Neural cell (in vitro differentiated cells): ENCODE measurements around the gene TMEM139. TPM values are rescaled to one million over a fixed set of nuclear protein-coding genes. Genes with fewer than 3 reads are reported as not detected.

Experiments used
- H2AFZ ChIP-seq: fragments of 200-600, 300-800 bp; sonication (generic), shearing (Covaris generic); 2 replicates; pipeline ENCODE4 v1.6.0; 2014; ENCODE audit warnings: low read depth, mild to moderate bottlenecking, antibody characterized with exemption, low read length, moderate library complexity
- H3F3A ChIP-seq: fragments of 200-600 bp; shearing (Covaris generic); 2 replicates; pipeline ENCODE4 v1.6.1; 2016; ENCODE audit warnings: mild to moderate bottlenecking, moderate library complexity, mixed read lengths, antibody characterized with exemption, low read length; ENCODE audit not compliant: insufficient read depth, poor library complexity, severe bottlenecking
- H3K27ac ChIP-seq: fragments of 200-600, 300-800 bp; sonication (generic), shearing (Covaris generic); 2 replicates; pipeline ENCODE4 v1.5.1; 2014; ENCODE audit warnings: mild to moderate bottlenecking, low read length, moderate library complexity
- H3K27me3 ChIP-seq: fragments of 300-800, 200-600 bp; sonication (generic), shearing (Covaris generic); 2 replicates; pipeline ENCODE4 v1.6.0; 2014; ENCODE audit warnings: mild to moderate bottlenecking, low read depth, low read length, moderate library complexity; ENCODE audit not compliant: insufficient read depth
- H3K36me3 ChIP-seq: fragments of 300-800, 200-600 bp; sonication (generic), shearing (Covaris generic); 2 replicates; pipeline ENCODE4 v1.5.1; 2014; ENCODE audit warnings: mild to moderate bottlenecking, antibody characterized with exemption, low read length, moderate library complexity; ENCODE audit not compliant: insufficient read depth
- H3K4me2 ChIP-seq: fragments of 300-800, 200-600 bp; sonication (generic), shearing (Covaris generic); 2 replicates; pipeline ENCODE4 v1.6.0; 2014; ENCODE audit warnings: mild to moderate bottlenecking, low read length
- H3K4me3 ChIP-seq: fragments of 300-800, 200-600 bp; sonication (generic), shearing (Covaris generic); 2 replicates; pipeline ENCODE4 v1.5.1; 2014; ENCODE audit warnings: mild to moderate bottlenecking, low read length, moderate library complexity
- H3K79me2 ChIP-seq: fragments of 200-600 bp; shearing (Covaris generic); replicated peaks from 2 replicates; pipeline ENCODE4 v1.6.0; 2014; ENCODE audit warnings: mild to moderate bottlenecking, low read length, moderate library complexity; ENCODE audit not compliant: insufficient read depth
- H3K9ac ChIP-seq: fragments of 300-800, 200-600 bp; sonication (generic), shearing (Covaris generic); 2 replicates; pipeline ENCODE4 v1.6.1; 2016; ENCODE audit warnings: mild to moderate bottlenecking, low read length, mixed read lengths
- H3K9me2 ChIP-seq: fragments of 200-600 bp; shearing (Covaris generic); 2 replicates; pipeline ENCODE4 v1.6.1; 2016; ENCODE audit warnings: mild to moderate bottlenecking, low read length, mixed read lengths; ENCODE audit not compliant: insufficient read depth
- H3K9me3 ChIP-seq: fragments of 200-600, 300-800 bp; sonication (generic), shearing (Covaris generic); 2 replicates; pipeline ENCODE4 v1.6.1; 2016; ENCODE audit warnings: mild to moderate bottlenecking, mixed run types, low read length, moderate library complexity, mixed read lengths
- H4K20me1 ChIP-seq: fragments of 200-600 bp; shearing (Covaris generic); 2 replicates; pipeline ENCODE4 v1.6.1; 2016; ENCODE audit warnings: mild to moderate bottlenecking, mixed run types; ENCODE audit not compliant: insufficient read depth
- CTCF ChIP-seq: fragments of 450-650 bp; IDR thresholded peaks from 2 replicates; pipeline ENCODE4 v1.5.1; 2014; ENCODE audit warnings: antibody characterized with exemption, mild to moderate bottlenecking, moderate library complexity; ENCODE audit not compliant: poor library complexity, severe bottlenecking
- EP300 ChIP-seq: fragments of 450-650 bp; conservative IDR thresholded peaks from 2 replicates; pipeline ENCODE4 v1.6.1; 2014; ENCODE audit warnings: antibody characterized with exemption, mild to moderate bottlenecking, moderate library complexity; ENCODE audit not compliant: poor library complexity, severe bottlenecking
- EZH2 ChIP-seq: fragments of 200-600, 300-800 bp; shearing (Covaris generic), sonication (generic); IDR thresholded peaks from 2 replicates; pipeline ENCODE4 v1.6.1; 2014; ENCODE audit warnings: antibody characterized with exemption, low read length, borderline replicate concordance, mild to moderate bottlenecking; ENCODE audit not compliant: insufficient read depth, poor library complexity, severe bottlenecking
- MXI1 ChIP-seq: fragments of 450-650 bp; conservative IDR thresholded peaks from 2 replicates; pipeline ENCODE4 v1.6.1; 2014; ENCODE audit warnings: antibody characterized with exemption, mild to moderate bottlenecking; ENCODE audit not compliant: poor library complexity, severe bottlenecking
- POLR2AphosphoS5 ChIP-seq: IDR thresholded peaks from 2 replicates; pipeline ENCODE4 v1.6.1; 2012
- RAD21 ChIP-seq: fragments of 450-650 bp; conservative IDR thresholded peaks from 2 replicates; pipeline ENCODE4 v1.6.1; 2014; ENCODE audit warnings: antibody characterized with exemption, mild to moderate bottlenecking, moderate library complexity
- REST ChIP-seq: IDR thresholded peaks from 2 replicates; pipeline ENCODE4 v1.6.1; 2012; ENCODE audit warnings: borderline replicate concordance
- SMC3 ChIP-seq: fragments of 450-650 bp; conservative IDR thresholded peaks from 2 replicates; pipeline ENCODE4 v1.6.1; 2014; ENCODE audit warnings: antibody characterized with exemption, mild to moderate bottlenecking, moderate library complexity; ENCODE audit not compliant: poor library complexity
- TAF1 ChIP-seq: IDR thresholded peaks from 2 replicates; pipeline ENCODE4 v1.6.1; 2012; ENCODE audit warnings: low read depth
- polyA plus RNA-seq: library from polyadenylated mRNA; depleted of rRNA; stranded (reverse); fragments of >200 nt; gene quantifications from 2 replicates; pipeline ENCODE4 v1.2.3, GENCODE V29; 2014

The TMEM139 gene
- polyA plus RNA-seq, 1 donor from 2014 or later, result not detected

GRCh38 chr7:143248761-143249354, 35.9 kb upstream of the TMEM139 start:
- Histone ChIP-seq H3K4me2 (no peak overlapping the region), H4K20me1 (no peaks in the 10 kb centered on the region)
- TF ChIP-seq TAF1, result no peak
- TF ChIP-seq REST, result no peak

GRCh38 chr7:143250199-143250598, 34.6 kb upstream of the TMEM139 start:
- Histone ChIP-seq H2AFZ (no peak overlapping the region), H3K4me3 (no peak overlapping the region), H3K27me3 (no peaks in the 10 kb centered on the region), H3K27ac (no peak overlapping the region), H3F3A (no peaks in the 10 kb centered on the region), H3K79me2 (no peaks in the 10 kb centered on the region), H3K9me3 (no peaks in the 10 kb centered on the region), H4K20me1 (no peaks in the 10 kb centered on the region), H3K9ac (no peak overlapping the region), H3K36me3 (no peaks in the 10 kb centered on the region), H3K9me2 (no peaks in the 10 kb centered on the region), H3K4me2 (no peak overlapping the region)
- TF ChIP-seq CTCF (no peak), TAF1 (no peak), EP300 (no peak), POLR2AphosphoS5 (no peak), SMC3 (no peak), MXI1 (no peak), REST (no peak), EZH2 (no peak), RAD21 (no peak)

More at GRCh38 chr7:143248761-143249354, 35.9 kb upstream of the TMEM139 start:
- Histone ChIP-seq H3K4me3 (no peak overlapping the region), H3K36me3 (no peaks in the 10 kb centered on the region), H3K9me2 (no peaks in the 10 kb centered on the region), H3K27me3 (no peaks in the 10 kb centered on the region), H3F3A (no peaks in the 10 kb centered on the region), H3K9ac (no peak overlapping the region), H3K27ac (no peak overlapping the region), H2AFZ (no peak overlapping the region), H3K79me2 (no peaks in the 10 kb centered on the region), H3K9me3 (no peaks in the 10 kb centered on the region)
